ENCODE results near the gene MED15.
"Not testable (repeated sequence)": the region's sequence is repeated elsewhere in the genome, so short reads cannot be mapped to it uniquely, and the experiment has no call there.

MED15 gene

DNA sequence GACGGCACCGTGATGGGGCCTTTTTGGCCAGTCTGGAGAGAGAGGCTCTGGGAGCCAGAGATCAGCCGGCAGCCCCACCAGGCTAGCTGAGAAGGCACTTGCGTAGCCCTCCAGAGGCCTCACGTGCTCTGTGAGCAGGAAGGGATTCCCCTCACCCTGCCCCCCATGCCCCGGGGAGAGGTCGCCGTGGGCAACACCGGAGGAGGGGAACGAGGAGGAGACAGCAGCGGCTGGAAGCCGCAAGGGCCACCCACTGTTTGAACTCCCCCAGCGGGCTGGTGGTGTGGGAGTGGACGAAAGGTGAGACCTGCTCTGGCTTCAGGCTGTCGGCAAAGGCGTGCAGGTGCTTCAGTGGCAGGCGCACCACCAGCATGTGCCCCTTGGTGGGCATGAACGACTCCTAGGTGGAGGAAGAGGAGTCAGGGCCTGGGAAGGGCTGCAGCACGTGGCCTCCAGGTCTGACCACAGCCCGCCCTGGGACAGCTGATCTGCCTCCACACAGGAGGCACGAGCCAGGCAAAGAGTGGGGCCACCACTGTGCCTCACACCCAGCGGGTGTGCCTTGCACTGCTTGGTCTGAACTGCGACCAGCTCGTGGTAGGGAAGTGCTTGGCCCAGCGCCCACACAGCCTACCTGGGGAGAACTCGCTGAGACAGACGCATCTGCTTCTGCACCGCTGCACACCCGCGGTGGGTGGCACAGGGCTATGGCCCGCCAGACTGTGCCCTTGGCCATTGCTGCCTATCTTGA, 99.9 kb downstream of the MED15 start:
- no peak for DNase-seq

DNA sequence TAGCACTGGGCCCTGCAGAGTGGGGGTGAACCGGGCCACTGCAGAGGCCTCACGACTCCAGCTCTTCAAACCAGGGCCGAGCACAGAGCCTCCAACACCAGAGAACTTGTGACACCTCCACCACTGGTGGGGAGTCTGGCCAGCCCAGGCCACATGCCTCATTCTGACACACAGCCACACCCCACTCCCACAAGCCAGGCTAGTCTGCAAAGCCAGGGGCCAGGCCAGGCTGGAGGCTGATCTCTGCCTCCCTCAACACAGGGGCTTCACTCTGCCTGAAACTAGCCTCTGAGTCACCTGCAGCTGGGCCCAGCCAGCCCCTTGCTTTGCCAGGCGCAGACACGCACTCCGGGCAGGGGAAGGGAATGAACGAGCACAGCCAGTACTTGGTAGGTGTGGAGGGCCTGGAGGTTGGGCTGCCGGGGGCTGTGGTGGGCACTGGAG, 102.9 kb downstream of the MED15 start:
- no peak for DNase-seq

DNA sequence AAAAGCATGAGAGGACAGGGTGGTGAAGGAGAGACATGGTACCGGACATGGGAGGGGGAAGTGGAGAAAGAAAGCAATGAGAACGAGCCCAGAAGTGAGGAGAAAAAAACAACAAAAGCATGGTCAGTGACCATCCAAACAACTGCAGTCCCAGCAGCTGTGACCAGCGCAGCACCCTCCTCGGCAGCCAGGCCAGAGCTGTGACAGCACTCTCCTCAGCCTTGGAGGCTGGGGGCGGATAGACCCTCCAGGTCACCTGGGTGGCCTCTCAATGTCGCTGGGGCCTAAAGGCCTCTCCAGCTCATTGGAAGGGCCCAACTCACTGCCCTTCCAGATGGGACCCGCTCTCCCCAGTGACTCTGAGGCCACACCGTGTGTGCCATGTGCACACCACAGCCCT, 103.3 kb downstream of the MED15 start:
- no peak for DNase-seq

DNA sequence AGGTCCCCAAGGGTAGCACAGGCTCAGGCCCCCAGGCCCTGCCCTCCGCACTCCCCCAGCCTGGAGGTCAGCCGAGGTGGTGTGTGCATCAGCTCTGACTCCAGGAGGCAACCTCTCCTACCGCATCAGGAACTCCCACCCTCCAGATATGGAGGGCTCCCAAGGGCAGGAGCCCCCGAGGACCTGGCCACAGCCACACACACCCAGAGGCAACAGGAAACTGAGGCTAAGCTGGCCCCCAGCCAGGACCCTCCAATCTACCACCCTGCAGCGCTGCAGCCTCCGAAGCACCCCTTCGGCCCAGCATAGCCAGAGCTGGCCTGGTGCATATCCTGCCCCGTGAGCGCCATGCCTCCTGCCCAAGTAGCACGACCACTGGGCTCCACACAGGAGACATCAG, 104.0 kb downstream of the MED15 start:
- DNase-seq, result no peak

DNA sequence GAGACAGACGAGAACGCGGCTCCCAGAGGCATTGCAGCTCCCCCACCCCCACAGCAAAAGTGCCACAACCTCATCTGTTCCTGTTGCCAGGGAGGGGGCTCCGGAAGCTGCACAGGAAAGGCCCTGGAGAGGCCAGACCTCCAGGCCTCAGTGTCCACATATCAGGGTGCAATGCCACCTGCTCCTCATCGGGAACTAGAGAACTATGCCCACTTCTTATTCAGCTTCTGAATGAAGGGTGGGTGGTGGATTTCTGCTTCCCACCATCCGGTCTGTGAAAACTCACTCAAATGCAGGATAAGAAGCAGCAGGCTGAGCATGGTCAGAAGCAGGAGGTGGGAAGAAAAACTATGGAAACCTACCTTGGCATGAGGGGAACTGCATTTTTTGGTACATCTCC, 105.9 kb downstream of the MED15 start:
- DNase-seq, result no peak

DNA sequence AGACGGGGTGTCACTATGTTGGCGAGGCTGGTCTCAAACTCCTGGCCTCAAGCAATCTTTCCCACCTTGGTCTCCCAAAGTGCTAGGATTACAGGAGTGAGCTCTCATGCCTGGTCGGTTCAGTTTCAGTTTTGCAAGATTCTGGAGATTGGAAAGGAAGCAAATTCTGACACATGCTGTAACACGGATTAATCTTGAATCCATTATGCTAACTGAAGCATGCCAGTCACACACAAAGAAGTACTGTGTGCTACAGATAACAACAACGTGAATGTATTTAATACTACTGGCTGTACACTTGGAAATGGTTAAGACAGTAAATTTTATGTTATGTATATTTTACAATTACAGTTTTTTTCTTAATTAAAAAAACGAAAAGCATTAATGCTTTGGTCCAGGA, 107.6 kb downstream of the MED15 start:
- DNase-seq, result no peak

DNA sequence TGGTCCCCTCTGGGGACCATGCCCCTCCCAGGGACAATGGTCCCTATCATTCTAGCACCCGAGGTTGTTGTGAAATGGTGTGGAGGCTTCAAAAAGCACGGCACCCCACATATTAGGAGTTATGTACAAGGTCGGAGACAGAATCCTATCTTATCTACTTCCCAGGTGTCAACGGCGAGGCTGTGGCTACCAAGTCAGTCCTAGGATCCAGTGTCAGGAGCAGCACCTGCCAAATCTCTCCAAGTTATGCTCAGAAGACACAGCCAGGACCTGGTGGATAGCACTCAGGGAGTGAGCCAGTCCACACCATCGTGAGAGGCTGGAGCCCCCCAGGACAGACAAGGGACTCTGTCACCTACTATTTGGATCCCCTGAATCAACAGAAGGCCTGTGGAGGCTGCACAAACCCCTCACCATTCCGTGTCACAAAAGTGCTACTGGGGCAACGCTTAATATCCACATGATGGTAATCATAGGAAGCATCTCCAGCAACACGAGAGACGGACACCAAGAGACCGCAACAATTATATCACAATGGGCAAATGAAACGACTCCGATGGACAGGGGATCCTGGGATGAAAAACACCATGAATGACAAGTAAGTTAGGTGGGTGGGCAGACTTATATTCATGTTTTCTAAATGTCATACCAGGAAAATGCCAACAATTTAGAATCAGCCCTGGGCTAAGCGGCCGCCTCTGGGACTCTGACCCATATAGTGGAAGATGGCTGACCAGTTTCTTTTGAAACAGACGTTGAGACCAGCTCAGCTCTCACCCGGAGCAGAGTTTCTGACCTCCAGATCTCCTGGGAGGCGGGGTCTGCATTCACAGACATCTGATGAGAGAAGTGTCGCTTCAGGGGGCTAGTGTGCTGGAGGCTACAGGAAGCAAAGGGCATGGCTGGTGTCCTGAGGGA, 108.4 kb downstream of the MED15 start:
- DNase-seq, result no peak

DNA sequence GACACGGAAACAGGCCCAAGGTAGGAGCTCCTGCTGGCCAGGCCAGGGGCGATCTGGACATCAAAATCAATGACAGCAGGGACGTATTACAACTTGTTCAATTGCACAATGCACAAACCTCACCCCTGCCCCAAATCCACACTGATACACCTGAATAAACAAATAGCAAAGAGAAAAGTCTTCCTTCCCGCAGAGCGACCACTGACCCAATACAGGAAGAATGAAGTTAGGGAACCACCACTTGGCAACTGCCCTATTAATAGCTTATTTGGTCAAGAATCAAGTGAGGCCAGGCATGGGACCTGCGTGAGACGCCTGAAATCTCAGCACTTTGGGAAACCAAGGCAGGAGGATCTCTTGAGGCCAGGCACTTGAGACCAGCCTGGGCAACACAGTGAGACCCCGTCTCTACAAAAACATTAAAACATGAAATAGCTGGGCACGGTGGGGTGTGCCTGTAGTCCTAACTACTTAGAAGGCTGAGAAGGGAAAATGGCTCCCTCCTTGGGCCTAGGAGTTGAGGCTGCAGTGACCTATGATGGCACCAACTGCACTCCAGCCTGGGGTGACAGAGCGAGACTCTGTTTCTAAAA, 109.1 kb downstream of the MED15 start:
- no peak for DNase-seq

DNA sequence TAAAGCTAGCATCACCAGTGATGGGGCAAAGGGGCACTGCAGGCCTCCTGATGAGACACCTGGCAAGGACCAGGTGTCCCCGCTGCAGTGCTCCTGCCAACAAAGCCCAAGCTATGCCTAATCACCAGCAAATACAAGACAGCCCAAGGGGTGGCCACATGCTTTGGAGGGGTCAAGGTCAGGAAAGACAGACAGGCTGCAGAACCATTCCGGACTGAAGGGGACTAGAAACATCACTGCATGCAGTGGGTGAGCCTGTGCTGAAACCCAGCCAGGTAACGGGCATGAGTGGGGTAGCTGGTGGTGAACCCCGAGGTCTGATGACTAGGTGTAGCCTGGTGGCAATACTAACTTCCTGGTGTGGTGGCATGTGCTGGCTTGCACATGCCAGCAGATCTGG, 111.1 kb downstream of the MED15 start:
- no peak for DNase-seq

DNA sequence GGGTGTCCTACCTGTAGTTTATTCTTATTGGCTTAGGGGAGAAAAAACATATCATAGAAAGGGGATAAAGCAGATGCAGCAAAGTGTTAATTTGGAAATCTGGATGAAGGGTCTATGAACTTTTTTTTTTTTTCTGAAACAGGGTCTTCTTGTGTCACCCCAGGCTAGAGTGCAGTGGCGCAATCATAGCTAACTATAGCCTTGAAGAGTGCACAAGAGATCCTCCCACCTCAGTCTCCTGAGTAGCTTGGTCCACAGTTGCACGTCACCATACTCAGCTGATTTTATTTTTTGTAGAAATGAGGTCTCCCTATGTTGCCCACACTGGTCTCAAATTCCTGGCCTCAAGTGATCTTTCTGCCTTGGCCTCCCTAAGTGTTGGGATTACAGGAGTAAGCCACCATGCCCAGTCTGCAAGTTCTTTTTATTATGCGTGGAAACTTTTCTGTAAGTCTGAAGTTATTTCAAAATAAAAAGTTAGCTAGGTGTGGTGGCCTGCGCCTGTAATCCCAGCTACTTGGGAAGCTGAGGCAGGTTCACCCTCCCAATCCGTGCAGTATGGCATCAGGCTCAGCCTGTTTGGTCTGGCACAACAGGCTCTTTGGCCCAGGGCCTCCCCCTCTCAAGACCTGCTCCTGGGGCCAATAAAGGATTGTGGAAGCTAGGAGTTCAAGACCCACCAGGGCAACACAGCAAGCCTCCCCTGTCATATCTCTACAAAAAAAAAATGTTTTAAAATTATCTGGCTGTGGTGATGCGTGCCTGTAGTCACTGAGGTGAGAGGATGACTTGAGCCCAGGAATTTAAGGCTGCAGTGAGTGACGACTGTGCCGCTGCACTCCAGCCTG, 111.9 kb downstream of the MED15 start:
- DNase-seq, result no peak

DNA sequence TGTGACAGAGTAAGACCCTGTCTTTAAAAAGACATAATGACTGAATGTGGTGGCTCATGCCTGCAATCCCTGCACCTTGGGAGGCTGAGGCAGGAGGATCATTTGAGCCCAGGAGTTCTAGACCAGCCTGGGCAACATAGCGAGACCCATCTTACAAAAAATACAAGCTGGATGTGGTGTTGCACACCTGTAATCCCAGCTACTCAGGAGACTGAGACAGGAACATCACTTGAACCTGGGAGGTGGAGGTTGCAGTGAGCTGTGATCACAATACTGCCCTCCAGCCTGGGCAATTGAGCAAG, 112.4 kb downstream of the MED15 start:
- DNase-seq, result not testable (repeated sequence)

DNA sequence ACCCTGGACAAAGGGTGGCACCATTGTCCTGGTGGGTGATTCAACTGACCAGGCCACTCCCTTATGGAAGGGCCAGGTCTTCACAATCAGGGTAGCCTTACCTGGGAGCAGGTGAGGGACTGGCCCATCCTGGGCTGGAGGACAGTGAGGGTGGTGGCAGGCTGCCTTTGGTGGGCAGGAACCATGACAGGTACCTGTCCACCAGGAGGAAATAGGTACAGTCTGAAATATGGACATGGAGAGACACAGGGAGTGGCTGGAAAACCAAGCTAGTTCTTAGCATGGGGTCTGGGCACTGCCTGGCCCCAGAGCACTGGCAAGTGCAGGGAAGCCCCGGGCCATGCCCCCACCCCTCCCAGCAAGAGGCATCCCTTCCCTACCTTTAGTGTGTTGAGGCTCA, 113.8 kb downstream of the MED15 start:
- no peak for DNase-seq

DNA sequence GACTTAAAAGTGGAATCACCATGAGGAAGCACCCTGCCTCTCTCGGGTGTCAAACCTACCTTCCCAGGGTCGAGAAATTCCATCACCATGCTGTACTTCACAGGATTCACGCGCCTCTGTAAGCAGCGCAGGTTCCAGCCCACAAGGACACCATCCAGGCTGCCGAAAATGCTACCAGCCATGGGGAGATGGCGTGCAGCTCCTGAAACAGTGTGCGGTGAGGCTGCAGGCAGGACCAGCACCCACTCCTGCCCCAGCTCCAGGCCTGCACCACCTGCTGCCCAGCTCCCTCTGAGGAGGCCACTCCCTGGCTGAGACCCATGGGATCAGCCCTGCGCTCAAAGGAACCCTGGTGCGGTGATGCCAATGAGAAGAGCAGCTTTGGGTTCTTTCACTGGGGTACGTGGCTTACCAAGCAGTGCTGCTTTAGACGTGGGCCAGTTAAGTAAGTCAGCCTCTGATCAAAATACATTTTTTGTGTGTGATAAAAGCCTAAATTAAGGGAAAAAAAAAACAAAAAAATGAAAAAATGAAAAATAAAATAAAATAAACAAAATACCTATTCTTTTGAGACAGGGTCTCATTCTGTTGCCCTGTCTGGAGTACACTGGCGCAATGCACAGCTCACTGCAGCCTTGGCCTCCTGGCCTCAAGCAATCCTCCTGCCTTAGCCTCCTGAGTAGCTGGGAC, 115.4 kb downstream of the MED15 start:
- DNase-seq, result no peak

DNA sequence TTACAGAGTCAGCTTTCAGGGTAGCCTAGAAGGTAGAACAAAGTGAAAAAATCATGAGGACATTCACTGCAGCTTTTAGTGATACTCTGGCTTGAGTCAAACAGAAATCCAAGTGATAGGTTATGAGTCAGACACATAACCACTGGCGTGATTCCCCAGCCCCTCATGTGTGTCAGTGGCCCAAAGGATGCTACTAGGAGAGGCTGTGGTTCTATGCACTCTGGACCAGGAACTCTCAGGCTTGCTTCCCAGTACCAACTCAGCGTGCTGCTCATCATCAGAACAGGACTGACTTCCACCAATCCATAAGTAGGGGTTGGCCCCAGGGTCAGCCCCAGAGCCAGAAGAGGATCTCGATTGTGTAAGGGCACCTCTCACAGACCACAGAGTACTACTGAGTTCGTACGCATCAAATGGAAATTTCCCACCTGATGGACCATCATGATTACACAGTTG, 116.8 kb downstream of the MED15 start:
- no peak for DNase-seq

DNA sequence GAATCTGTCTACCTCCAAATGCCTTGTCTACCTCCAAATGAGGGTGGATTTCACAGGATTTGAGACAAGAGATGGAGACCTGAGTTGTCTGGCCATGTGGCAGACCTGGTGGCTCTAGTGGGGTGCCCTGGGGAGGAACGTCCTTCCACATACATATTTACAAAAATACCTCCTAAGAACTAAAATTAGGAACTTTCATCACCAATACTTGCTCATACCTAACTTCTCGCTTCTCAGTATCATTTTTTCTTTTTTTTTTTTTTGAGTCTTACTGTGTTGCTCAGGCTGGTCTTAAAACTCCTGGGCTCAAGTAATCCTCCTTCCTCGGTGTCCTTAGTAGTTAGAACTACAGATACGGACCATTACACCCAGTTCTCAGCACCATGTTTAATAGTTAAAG, 117.9 kb downstream of the MED15 start:
- no peak for DNase-seq

DNA sequence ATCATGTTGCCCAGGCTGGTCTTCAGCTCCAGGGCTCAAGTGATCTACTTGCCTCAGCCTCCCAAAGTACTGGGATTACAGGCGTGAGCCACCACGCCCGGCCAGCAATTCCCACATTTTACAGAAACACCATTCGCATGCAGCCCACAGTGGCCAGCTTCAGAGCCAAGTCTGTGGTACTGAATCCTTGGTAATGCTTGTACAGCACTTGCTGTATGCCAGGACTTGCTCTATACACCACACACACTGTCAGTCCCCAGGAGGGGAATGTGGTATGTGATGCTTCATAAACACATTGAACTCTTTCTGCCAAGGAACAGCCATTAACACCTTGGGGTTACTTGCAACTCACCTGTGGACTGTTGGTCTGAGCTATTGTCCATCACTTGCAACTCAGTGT, 119.4 kb downstream of the MED15 start:
- no peak for DNase-seq

DNA sequence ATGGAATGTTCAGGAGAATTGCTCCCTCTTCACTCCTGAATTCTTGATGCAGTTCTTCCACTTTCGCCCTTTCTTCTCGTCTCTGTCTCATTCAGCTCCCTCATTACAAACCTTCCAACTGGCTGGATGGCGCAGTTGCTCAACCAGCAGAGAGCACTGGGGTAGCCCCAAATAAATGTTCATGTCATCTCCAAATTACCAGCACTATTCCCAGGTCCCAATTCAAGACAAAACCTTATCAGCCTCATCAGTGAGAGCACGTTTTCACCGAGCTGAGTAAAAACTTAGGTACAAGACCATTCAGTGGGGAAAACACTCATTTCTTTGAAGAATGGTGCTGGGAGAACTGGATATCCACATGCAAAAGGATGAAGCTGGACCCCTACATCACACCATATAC, 120.0 kb downstream of the MED15 start:
- no peak for DNase-seq

DNA sequence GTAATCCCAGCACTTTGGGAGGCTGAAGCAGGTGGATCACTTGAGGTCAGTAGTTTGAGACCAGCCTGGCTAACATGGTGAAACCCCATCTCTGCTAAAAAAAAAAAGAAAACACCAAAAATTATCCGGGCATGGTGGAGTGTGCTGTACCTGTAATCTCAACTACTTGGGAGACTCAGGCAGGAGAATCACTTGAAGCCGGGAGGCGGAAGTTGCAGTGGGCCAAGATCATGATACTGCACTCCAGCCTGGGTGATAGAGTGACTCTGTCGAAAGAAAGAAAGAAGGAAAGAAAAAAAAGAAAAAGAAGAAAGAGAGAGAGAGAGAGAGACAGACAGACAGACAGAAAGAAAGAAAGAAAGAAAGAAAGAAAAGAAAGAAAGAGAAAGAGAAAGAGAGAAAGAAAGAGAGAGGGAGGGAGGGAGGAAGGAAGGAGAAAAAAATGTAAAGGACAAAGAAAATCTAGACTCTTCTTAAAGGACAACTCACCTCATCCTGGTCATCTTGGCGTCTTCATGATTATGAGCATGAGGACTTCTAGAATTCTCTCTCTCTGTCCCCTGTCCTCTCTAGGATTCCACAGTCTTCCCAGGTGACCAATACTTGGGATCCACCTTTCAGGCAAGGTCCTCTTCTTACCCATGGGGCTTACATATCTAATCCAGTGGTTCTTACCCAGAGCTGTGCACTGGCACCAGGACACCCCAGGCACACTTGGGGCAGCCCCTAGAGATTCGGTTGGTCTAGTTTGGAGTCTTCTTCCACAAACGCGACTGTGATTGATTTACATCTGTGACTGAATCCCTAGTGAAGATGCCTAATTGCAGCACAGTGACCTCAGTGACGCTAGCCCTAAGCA, 120.9 kb downstream of the MED15 start:
- no peak for DNase-seq

DNA sequence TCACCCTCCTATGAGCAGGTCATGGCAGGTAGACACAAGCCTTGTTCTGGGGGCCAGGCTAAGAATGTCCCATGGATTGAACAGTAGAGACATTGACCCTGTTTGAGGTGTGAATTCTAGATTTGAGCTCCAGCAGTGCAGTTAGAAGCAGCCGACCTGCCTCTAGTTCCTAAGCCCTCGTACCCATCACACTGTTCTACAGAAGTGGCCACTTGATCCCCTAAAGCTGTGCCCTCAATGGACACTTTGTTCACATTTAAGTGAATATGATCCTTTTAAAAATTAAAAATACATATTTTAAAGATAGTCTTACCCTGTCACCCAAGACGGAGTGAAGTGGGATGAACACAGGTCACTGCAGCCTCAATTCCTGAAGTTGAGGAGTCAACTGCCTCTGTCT, 122.0 kb downstream of the MED15 start:
- DNase-seq, result no peak

DNA sequence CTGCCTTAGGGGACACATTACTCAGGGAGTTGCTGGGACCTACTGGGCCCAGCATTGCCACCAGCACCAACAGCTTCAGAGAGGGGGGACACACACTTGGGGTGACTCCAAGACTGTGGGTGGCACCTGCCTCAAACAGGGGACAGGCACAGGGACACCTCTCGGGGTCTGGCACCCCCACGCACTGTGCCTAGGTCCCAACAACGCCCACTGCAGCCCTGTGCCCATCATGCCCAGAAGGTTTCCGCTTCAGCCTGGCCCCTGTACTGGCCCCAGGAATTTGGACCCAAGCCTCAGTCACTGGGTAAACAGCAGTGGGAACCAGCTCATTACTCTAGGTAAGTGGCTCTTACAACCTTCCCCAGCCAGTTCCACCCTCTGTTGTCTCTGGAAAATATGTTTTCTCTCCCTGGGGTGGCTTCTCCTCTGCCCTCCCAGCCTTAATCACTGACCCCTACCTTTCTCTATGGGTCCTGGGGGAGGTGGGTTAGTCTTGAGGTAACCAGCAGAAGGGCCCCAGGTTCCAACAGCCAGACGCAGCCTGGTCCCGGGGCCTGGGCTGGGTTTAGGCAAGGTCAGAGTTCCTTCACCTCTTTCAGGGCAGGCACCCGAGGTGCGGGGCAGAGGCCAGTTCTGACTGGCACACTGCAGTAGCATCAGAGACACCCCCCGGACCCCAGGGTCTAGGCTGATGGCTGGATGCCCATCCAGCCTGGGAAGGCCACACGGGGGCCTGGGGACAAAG, 123.6 kb downstream of the MED15 start:
- DNase-seq, result no peak

DNA sequence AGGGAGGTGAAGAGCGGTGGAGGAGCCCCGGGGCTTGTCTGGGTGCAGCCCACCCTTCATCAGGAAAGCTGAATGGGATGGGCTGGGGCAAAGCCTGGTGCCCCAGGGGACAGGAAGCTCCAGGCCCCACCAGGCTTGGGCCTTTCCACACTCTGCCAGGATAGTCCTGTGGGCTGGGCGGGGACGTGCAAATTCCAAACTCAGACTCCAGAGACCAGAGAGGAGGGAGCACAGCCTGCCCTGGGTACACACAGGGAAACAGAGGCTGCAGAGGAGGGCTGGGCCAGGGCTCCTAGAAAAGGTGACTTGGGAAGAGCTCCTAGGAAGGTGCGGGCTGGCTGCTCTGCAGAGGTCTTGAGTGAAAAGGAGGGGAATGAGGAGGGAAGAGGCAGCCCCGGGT, 124.7 kb downstream of the MED15 start:
- no peak for DNase-seq

All from activated CD4-positive, CD25-positive, alpha-beta regulatory T cell (primary cell).